ENCODE measurements around the gene IL21R. TPM values are rescaled to one million over a fixed set of nuclear protein-coding genes. Genes with fewer than 3 reads are reported as not detected.

Gene IL21R
- total and polyA plus RNA-seq, 12 donors: 0.08 to 2.6 (median 0.42) TPM; not detected in 1

- peak in 3 of 7 donors; percentile 44 to 65 (median 52) for DNase-seq
- no peaks in the 10 kb centered on the region for H3K27me3 ChIP-seq
- TF ChIP-seq, protein P1, sequence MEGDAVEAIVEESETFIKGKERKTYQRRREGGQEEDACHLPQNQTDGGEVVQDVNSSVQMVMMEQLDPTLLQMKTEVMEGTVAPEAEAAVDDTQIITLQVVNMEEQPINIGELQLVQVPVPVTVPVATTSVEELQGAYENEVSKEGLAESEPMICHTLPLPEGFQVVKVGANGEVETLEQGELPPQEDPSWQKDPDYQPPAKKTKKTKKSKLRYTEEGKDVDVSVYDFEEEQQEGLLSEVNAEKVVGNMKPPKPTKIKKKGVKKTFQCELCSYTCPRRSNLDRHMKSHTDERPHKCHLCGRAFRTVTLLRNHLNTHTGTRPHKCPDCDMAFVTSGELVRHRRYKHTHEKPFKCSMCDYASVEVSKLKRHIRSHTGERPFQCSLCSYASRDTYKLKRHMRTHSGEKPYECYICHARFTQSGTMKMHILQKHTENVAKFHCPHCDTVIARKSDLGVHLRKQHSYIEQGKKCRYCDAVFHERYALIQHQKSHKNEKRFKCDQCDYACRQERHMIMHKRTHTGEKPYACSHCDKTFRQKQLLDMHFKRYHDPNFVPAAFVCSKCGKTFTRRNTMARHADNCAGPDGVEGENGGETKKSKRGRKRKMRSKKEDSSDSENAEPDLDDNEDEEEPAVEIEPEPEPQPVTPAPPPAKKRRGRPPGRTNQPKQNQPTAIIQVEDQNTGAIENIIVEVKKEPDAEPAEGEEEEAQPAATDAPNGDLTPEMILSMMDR (IDR thresholded peaks at IDR 0.05): no peak
- no peak for TF ChIP-seq POLR2A (IDR thresholded peaks at IDR 0.05)
- intact Hi-C loops (cut with DNase I): no loop called here
- no peak overlapping the region for H3K27ac ChIP-seq
- no peak overlapping the region for H3K4me3 ChIP-seq
- peaks cover 0 to 87% of the 10 kb centered on the region in 2 donors for H3K36me3 ChIP-seq (replicated peaks in 1 of 2)
- H3K4me1 ChIP-seq (replicated peaks in 1 of 2): peaks cover under 1 to 6% of the 10 kb centered on the region in 2 donors
- WGBS, 4 donors: 42 to 59% (median 57%) methylated on average over 7 to 9 of the region's 9 CpGs
- H3K9me3 ChIP-seq (replicated peaks in 1 of 3): no peaks in the 10 kb centered on the region
These were observed 73.6 kb downstream of the IL21R start for GRCh38 chr16:27475561-27475960.

DNA sequence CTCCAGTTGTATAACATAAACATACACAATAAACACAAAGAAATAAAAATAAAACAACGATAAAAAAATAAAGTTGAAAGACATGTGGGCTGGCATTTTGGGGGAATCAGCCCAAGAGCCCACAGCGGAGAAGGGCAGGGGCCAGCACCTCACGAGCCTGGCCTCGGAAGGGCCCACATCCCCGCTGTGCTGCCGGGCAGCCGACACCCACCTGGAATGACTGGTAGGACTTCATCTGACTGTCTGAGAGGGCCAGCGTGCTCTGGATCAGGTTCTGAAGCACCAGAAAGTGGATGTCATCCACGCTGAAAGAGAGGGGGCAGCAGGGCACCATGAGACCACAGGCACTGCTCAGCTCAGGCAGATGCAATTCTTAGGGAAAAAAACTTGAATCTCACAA lies 74.3 kb downstream of the IL21R start:
- Histone ChIP-seq H3K4me3 (no peak overlapping the region), H3K27me3 (no peaks in the 10 kb centered on the region), H3K36me3 (replicated peaks in 1 of 2) (peaks cover 0 to 87% of the 10 kb centered on the region in 2 donors), H3K9me3 (replicated peaks in 1 of 3) (no peaks in the 10 kb centered on the region), H3K4me1 (replicated peaks in 1 of 2) (no peaks in the 10 kb centered on the region), H3K27ac (no peak overlapping the region)
- 88 to 99% (median 94%) methylated on average over 9 of the region's 9 CpGs for WGBS, 4 donors
- intact Hi-C loops (cut with DNase I): no loop called here
- TF ChIP-seq, protein P1 (IDR thresholded peaks at IDR 0.05): no peak
- no peak for TF ChIP-seq POLR2A (IDR thresholded peaks at IDR 0.05)
- no peak for DNase-seq

- H3K27ac ChIP-seq: no peak overlapping the region
- whole genome bisulfite sequencing, 4 donors: 86 to 89% (median 88%) methylated on average over 7 of the region's 7 CpGs
- peaks cover 0 to 95% of the 10 kb centered on the region in 2 donors for H3K36me3 ChIP-seq (replicated peaks in 1 of 2)
- TF ChIP-seq, protein P1 (IDR thresholded peaks at IDR 0.05): no peak
- TF ChIP-seq POLR2A (IDR thresholded peaks at IDR 0.05): no peak
- peaks cover 0 to 6% of the 10 kb centered on the region in 2 donors for H3K4me1 ChIP-seq (replicated peaks in 1 of 2)
- H3K9me3 ChIP-seq (replicated peaks in 1 of 3): no peaks in the 10 kb centered on the region
- intact Hi-C loops (cut with DNase I): loop anchor here in 1 of 2 donors (10.0 kb wide), 1 partner anchor 54 kb away; no protein-coding TSS in a partner anchor
- no peak for DNase-seq
- H3K4me3 ChIP-seq: no peak overlapping the region
- no peaks in the 10 kb centered on the region for H3K27me3 ChIP-seq
These were observed 78.8 kb downstream of the IL21R start for GRCh38 chr16:27480761-27481160.

GRCh38 chr16:27481282-27481934 lies 79.4 kb downstream of the IL21R start:
- Histone ChIP-seq H3K9me3 (replicated peaks in 1 of 3) (no peaks in the 10 kb centered on the region), H3K4me1 (replicated peaks in 1 of 2) (peaks cover 0 to 6% of the 10 kb centered on the region in 2 donors), H3K27me3 (no peaks in the 10 kb centered on the region), H3K27ac (no peak overlapping the region), H3K36me3 (replicated peaks in 1 of 2) (peaks cover 0 to 95% of the 10 kb centered on the region in 2 donors), H3K4me3 (no peak overlapping the region)
- 90 to 95% (median 93%) methylated on average over 14 to 15 of the region's 15 CpGs for WGBS, 4 donors
- intact Hi-C loops (cut with DNase I): loop anchor here in 1 of 2 donors (10.0 kb wide), 1 partner anchor 53 kb away; no protein-coding TSS in a partner anchor
- TF ChIP-seq, protein P1 (IDR thresholded peaks at IDR 0.05): no peak
- TF ChIP-seq POLR2A (IDR thresholded peaks at IDR 0.05): no peak
- no peak for DNase-seq

Measured in adrenal gland (tissue), 12 donors.